Smooth muscle cell (in vitro differentiated cells): ENCODE data around the gene IGSF5. TPM values are rescaled to one million over a fixed set of nuclear protein-coding genes. Genes with fewer than 3 reads are reported as not detected.

ENCODE experiments used
- DNase-seq: peaks from one replicate; lab custom pipeline; 2025; ENCODE audit not compliant: unreplicated experiment; lab: John Stamatoyannopoulos, UW
- H2AFZ ChIP-seq: fragments of 200-600 bp; sonication (generic); 2 replicates; pipeline ENCODE4 v1.6.0; 2016; ENCODE audit warnings: antibody characterized with exemption, low read depth, mild to moderate bottlenecking
- H3F3A ChIP-seq: fragments of 200-600 bp; sonication (generic); 2 replicates; pipeline ENCODE4 v1.6.0; 2017; ENCODE audit warnings: antibody characterized with exemption, low read depth
- H3K27ac ChIP-seq: fragments of 200-600 bp; sonication (generic); 2 replicates; pipeline ENCODE4 v1.5.1; 2016; ENCODE audit warnings: low read depth, mild to moderate bottlenecking
- H3K27me3 ChIP-seq: fragments of 200-600 bp; sonication (generic); 2 replicates; pipeline ENCODE4 v1.6.1; 2016; ENCODE audit warnings: low read depth, mild to moderate bottlenecking
- H3K36me3 ChIP-seq: fragments of 200-600 bp; sonication (generic); 2 replicates; pipeline ENCODE4 v1.5.1; 2016; ENCODE audit warnings: low read depth
- H3K4me1 ChIP-seq: fragments of 200-600 bp; sonication (generic); 2 replicates; pipeline ENCODE4 v1.5.1; 2016; ENCODE audit warnings: low read depth
- H3K4me2 ChIP-seq: fragments of 200-600 bp; sonication (generic); 2 replicates; pipeline ENCODE4 v1.6.0; 2016; ENCODE audit warnings: mild to moderate bottlenecking
- H3K4me3 ChIP-seq: fragments of 200-600 bp; sonication (generic); 2 replicates; pipeline ENCODE4 v1.5.1; 2016; ENCODE audit warnings: mild to moderate bottlenecking
- H3K79me2 ChIP-seq: fragments of 200-600 bp; sonication (generic); 2 replicates; pipeline ENCODE4 v1.6.0; 2016; ENCODE audit warnings: low read depth, mild to moderate bottlenecking
- H3K9ac ChIP-seq: fragments of 200-600 bp; sonication (generic); 2 replicates; pipeline ENCODE4 v1.6.0; 2016; ENCODE audit warnings: low read depth
- H3K9me3 ChIP-seq: fragments of 200-600 bp; sonication (generic); replicated peaks from 2 replicates; pipeline ENCODE4 v1.5.1; 2016; ENCODE audit warnings: low read depth
- H4K20me1 ChIP-seq: fragments of 200-600 bp; sonication (generic); 2 replicates; pipeline ENCODE4 v1.6.0; 2016; ENCODE audit warnings: low read depth
- CTCF ChIP-seq: fragments of 200-600 bp; sonication (generic); IDR thresholded peaks from 2 replicates; pipeline ENCODE4 v1.5.1; 2017; ENCODE audit warnings: borderline replicate concordance, mild to moderate bottlenecking, antibody characterized with exemption; ENCODE audit not compliant: insufficient read depth, poor library complexity, severe bottlenecking
- WGBS: methylation state at CpG from one replicate; pipeline ENCODE4 v1.1.7; 2016; ENCODE audit warnings: low lambda C conversion rate; 5-methylcytosine and 5-hydroxymethylcytosine counted together
- polyA plus RNA-seq: library from polyadenylated mRNA; unstranded; fragments of >200 nt; fragmentation: Nextera tagmentation; extraction: Ambion mirVana; gene quantifications from 2 replicates; pipeline ENCODE4 v1.2.1, GENCODE V29; 2016
- total RNA-seq: library from RNA; depleted of rRNA; stranded (reverse); fragments of >200 nt; gene quantifications from 2 replicates; pipeline ENCODE4 v1.2.3, GENCODE V29; 2014

Gene IGSF5
- total and polyA plus RNA-seq, 2 experiments from 2014 or later: 0.30 to 0.63 TPM

GRCh38 chr21:39715804-39716397 is 29.1 kb upstream of the IGSF5 start:
- Histone ChIP-seq H3K4me1 (no peaks in the 10 kb centered on the region), H3K27me3 (no peaks in the 10 kb centered on the region), H3K36me3 (no peaks in the 10 kb centered on the region), H3K9ac (no peak overlapping the region), H3K4me3 (no peak overlapping the region), H3K9me3 (no peaks in the 10 kb centered on the region), H2AFZ (no peak overlapping the region), H3K79me2 (no peaks in the 10 kb centered on the region), H3K4me2 (no peak overlapping the region), H3K27ac (no peak overlapping the region), H4K20me1 (no peaks in the 10 kb centered on the region), H3F3A (no peaks in the 10 kb centered on the region)
- TF ChIP-seq CTCF: peak; percentile 65
- DNase-seq: peak; percentile 4
- 37% methylated on average over 10 of the region's 10 CpGs for WGBS

- H3K27ac ChIP-seq: no peak overlapping the region
- H3K9me3 ChIP-seq: no peaks in the 10 kb centered on the region
- DNase-seq: no peak
- H3K4me3 ChIP-seq: no peak overlapping the region
- no peaks in the 10 kb centered on the region for H3K27me3 ChIP-seq
- no peak overlapping the region for H3K9ac ChIP-seq
- H3K79me2 ChIP-seq: no peaks in the 10 kb centered on the region
- no peak overlapping the region for H3K4me2 ChIP-seq
- TF ChIP-seq CTCF: no peak
- H2AFZ ChIP-seq: no peak overlapping the region
- H3F3A ChIP-seq: no peaks in the 10 kb centered on the region
- no peaks in the 10 kb centered on the region for H3K36me3 ChIP-seq
- H3K4me1 ChIP-seq: no peaks in the 10 kb centered on the region
- H4K20me1 ChIP-seq: no peaks in the 10 kb centered on the region
- 89% methylated on average over 5 of the region's 5 CpGs for WGBS
These were observed 24.7 kb upstream of the IGSF5 start for GRCh38 chr21:39720126-39720778.

- no peak overlapping the region for H2AFZ ChIP-seq
- H3K27ac ChIP-seq: no peak overlapping the region
- DNase-seq: no peak
- H3F3A ChIP-seq: no peaks in the 10 kb centered on the region
- no peaks in the 10 kb centered on the region for H3K27me3 ChIP-seq
- H4K20me1 ChIP-seq: no peaks in the 10 kb centered on the region
- 84% methylated on average over 1 of the region's 1 CpG for WGBS
- H3K9ac ChIP-seq: no peak overlapping the region
- no peak overlapping the region for H3K4me3 ChIP-seq
- no peaks in the 10 kb centered on the region for H3K9me3 ChIP-seq
- TF ChIP-seq CTCF: no peak
- no peak overlapping the region for H3K4me2 ChIP-seq
- no peaks in the 10 kb centered on the region for H3K36me3 ChIP-seq
- no peaks in the 10 kb centered on the region for H3K79me2 ChIP-seq
- no peaks in the 10 kb centered on the region for H3K4me1 ChIP-seq
These were observed 23.1 kb upstream of the IGSF5 start for GRCh38 chr21:39721885-39722284.

- H3K9ac ChIP-seq: no peak overlapping the region
- H4K20me1 ChIP-seq: no peaks in the 10 kb centered on the region
- no peak overlapping the region for H3K4me2 ChIP-seq
- H3K4me3 ChIP-seq: no peak overlapping the region
- H3K4me1 ChIP-seq: no peaks in the 10 kb centered on the region
- H3K27me3 ChIP-seq: no peaks in the 10 kb centered on the region
- H3K27ac ChIP-seq: no peak overlapping the region
- 92% methylated on average over 5 of the region's 5 CpGs for WGBS
- H3K9me3 ChIP-seq: no peaks in the 10 kb centered on the region
- DNase-seq: no peak
- no peaks in the 10 kb centered on the region for H3K36me3 ChIP-seq
- H3F3A ChIP-seq: no peaks in the 10 kb centered on the region
- no peak for TF ChIP-seq CTCF
- no peaks in the 10 kb centered on the region for H3K79me2 ChIP-seq
- H2AFZ ChIP-seq: no peak overlapping the region
These were observed 20.0 kb upstream of the IGSF5 start for GRCh38 chr21:39724944-39725343.
